ENCODE data around the gene PPP1R1C.

The PPP1R1C gene

GRCh38 chr2:182144776-182145165, 159.1 kb downstream of the PPP1R1C start:
- no peak for DNase-seq (ENCODE audit: low spot score)
- TF ChIP-seq CTCF (IDR thresholded peaks at IDR 0.05; ENCODE audit: extremely low read depth, missing control alignments), result no peak

GRCh38 chr2:182148344-182148743, 162.7 kb downstream of the PPP1R1C start:
- no peak for TF ChIP-seq CTCF (IDR thresholded peaks at IDR 0.05; ENCODE audit: extremely low read depth, missing control alignments)
- no peak for DNase-seq (ENCODE audit: low spot score)

DNA sequence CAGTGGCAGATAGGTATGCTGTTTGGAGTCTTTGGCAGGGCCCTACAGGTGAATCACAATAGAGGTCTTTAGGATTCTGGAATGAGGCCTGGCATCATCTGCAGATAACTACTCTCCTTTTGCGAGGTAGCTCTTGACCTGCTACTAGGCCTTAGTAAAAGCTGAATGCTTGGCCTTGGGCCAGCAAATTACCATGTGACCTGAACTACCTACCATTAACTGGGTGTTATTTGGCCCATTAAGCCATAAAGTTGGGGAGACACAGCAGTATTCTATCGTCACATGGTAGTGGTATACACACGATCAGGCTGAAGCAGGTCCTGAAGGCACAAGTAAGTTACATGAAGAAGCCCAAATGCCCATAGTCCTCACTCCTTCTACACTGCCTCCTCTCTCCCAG, 178.2 kb downstream of the PPP1R1C start:
- DNase-seq (ENCODE audit: low spot score), result no peak
- no peak for TF ChIP-seq CTCF (IDR thresholded peaks at IDR 0.05; ENCODE audit: extremely low read depth, missing control alignments)

GRCh38 chr2:182164686-182165085, 179.0 kb downstream of the PPP1R1C start:
- no peak for TF ChIP-seq CTCF (IDR thresholded peaks at IDR 0.05; ENCODE audit: extremely low read depth, missing control alignments)
- no peak for DNase-seq (ENCODE audit: low spot score)

GRCh38 chr2:182165202-182165601, 179.5 kb downstream of the PPP1R1C start:
- no peak for DNase-seq (ENCODE audit: low spot score)
- no peak for TF ChIP-seq CTCF (IDR thresholded peaks at IDR 0.05; ENCODE audit: extremely low read depth, missing control alignments)

DNA sequence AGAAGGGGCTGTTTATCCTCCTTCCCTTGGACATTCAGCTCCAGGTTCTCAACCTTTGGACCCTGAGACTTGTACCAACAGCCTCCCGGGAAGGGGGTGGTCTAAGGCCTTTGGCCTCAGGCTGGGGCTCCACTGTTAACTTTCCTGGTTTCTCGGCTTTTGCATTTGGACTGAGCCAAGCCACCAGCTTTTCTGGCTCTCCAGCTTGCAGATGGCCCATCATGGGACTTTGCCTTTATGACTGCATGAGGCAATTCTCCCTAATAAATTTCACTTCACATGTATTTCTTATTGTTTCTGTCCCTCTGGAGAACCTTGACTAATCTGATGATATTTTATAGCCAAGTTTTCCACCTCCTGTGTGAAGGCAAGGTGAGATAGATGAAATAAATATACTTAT, 180.8 kb downstream of the PPP1R1C start:
- no peak for DNase-seq (ENCODE audit: low spot score)
- TF ChIP-seq CTCF (IDR thresholded peaks at IDR 0.05; ENCODE audit: extremely low read depth, missing control alignments), result no peak

DNA sequence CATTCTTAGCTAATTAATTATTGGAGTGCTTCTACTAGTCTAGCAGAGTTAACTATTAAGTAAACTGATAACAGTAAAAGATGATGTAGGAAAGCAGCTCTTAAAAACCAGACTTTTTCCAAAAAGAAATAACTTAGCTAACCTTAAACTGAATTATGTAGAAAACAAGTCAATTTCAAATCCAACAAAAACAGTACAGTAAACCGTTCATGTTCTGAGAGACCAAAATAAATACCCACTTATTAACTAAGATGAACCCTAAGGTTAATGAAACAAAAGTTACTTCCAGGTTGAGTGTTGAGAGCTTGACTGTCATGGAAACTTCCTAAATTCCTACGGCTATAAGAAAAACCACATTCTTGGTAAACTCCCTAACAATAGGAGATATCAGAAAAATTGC, 181.2 kb downstream of the PPP1R1C start:
- TF ChIP-seq CTCF (IDR thresholded peaks at IDR 0.05; ENCODE audit: extremely low read depth, missing control alignments), result no peak

More for the DNA sequence above, 181.2 kb downstream of the PPP1R1C start:
- DNase-seq (ENCODE audit: low spot score), result no peak

Data from GM20000 (cell line).